ENCODE results near the gene KIF5C.

- TF ChIP-seq CTCF (IDR thresholded peaks at IDR 0.05; ENCODE audit: insufficient read depth, low read length) (no peak), GABPA (IDR thresholded peaks at IDR 0.05; ENCODE audit: low read depth) (no peak), POLR2AphosphoS5 (IDR thresholded peaks at IDR 0.05; ENCODE audit: low read depth) (no peak)
- TF ChIP-seq, protein P1, sequence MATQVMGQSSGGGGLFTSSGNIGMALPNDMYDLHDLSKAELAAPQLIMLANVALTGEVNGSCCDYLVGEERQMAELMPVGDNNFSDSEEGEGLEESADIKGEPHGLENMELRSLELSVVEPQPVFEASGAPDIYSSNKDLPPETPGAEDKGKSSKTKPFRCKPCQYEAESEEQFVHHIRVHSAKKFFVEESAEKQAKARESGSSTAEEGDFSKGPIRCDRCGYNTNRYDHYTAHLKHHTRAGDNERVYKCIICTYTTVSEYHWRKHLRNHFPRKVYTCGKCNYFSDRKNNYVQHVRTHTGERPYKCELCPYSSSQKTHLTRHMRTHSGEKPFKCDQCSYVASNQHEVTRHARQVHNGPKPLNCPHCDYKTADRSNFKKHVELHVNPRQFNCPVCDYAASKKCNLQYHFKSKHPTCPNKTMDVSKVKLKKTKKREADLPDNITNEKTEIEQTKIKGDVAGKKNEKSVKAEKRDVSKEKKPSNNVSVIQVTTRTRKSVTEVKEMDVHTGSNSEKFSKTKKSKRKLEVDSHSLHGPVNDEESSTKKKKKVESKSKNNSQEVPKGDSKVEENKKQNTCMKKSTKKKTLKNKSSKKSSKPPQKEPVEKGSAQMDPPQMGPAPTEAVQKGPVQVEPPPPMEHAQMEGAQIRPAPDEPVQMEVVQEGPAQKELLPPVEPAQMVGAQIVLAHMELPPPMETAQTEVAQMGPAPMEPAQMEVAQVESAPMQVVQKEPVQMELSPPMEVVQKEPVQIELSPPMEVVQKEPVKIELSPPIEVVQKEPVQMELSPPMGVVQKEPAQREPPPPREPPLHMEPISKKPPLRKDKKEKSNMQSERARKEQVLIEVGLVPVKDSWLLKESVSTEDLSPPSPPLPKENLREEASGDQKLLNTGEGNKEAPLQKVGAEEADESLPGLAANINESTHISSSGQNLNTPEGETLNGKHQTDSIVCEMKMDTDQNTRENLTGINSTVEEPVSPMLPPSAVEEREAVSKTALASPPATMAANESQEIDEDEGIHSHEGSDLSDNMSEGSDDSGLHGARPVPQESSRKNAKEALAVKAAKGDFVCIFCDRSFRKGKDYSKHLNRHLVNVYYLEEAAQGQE (IDR thresholded peaks at IDR 0.05; ENCODE audit: insufficient replicate concordance, low read depth), result no peak
These were observed 60.8 kb downstream of the KIF5C start for GRCh38 chr2:148935791-148936190.
